Natural killer cell treated with Interleukin-12 subunit alpha and Interleukin-12 subunit beta and Interleukin-15 and Interleukin-18, amount 100 ng/mL, for 72 hours (primary cell): ENCODE data around the gene FAM227B. TPM values are rescaled to one million over a fixed set of nuclear protein-coding genes. Genes with fewer than 3 reads are reported as not detected.
A peak's percentile ranks its signal among the peaks of the same experiment; 100 is the strongest.
"Not testable (repeated sequence)": the region's sequence is repeated elsewhere in the genome, so short reads cannot be mapped to it uniquely, and the experiment has no call there.

Experiments used
- ATAC-seq, 2 donors: fragments of 150-1000 bp; cut with Tn5 transposase in 1 of 2; sonication (Bioruptor Pico), chemical (Tn5 transposase) in 1 of 2; 2 replicates each; pipeline ENCODE4 v1.10.0; 2021
- DNase-seq: peaks from one replicate; pipeline ENCODE4 v3.0.0; 2022; ENCODE audit warnings: low spot score
- H3K27ac Mint-ChIP-seq, 2 donors: 1 replicate in 1 of 2; 2 replicates in 1 of 2; pipeline ENCODE4 v1.8.0; 2022; ENCODE audit warnings: mixed read lengths in 2 of 2, mild to moderate bottlenecking in 1 of 2, moderate library complexity in 1 of 2
- H3K27me3 Mint-ChIP-seq, 2 donors: 1 replicate in 1 of 2; 2 replicates in 1 of 2; pipeline ENCODE4 v1.8.0; 2022; ENCODE audit warnings: mixed read lengths in 2 of 2
- H3K36me3 Mint-ChIP-seq: one replicate; pipeline ENCODE4 v1.8.0; 2022; ENCODE audit warnings: mixed read lengths
- H3K4me1 Mint-ChIP-seq, 2 donors: 1 replicate in 1 of 2; 2 replicates in 1 of 2; pipeline ENCODE4 v1.8.0; 2022; ENCODE audit warnings: low read depth in 2 of 2, mixed read lengths in 2 of 2, mild to moderate bottlenecking in 1 of 2
- H3K4me3 Mint-ChIP-seq: one replicate; pipeline ENCODE4 v1.8.0; 2022; ENCODE audit warnings: mixed read lengths
- H3K9me3 Mint-ChIP-seq: 2 replicates; pipeline ENCODE4 v1.8.0; 2022; ENCODE audit warnings: mixed read lengths
- total RNA-seq, 2 donors: library from RNA; stranded (reverse); gene quantifications; one replicate each; pipeline ENCODE4 v1.2.3, GENCODE V29; 2022

Gene FAM227B
- total RNA-seq, 2 donors from 2014 or later, result 1.5 to 2.6 TPM

GRCh38 chr15:49627407-49627877 is 6.8 kb upstream of the FAM227B start:
- peaks cover 4 to 5% of the 10 kb centered on the region in 2 donors for H3K4me1 Mint-ChIP-seq
- DNase-seq (no peak), ATAC-seq (no peak)
- no peak overlapping the region for H3K4me3 Mint-ChIP-seq
- H3K27me3 Mint-ChIP-seq, result no peaks in the 10 kb centered on the region
- peaks cover 11% of the 10 kb centered on the region for H3K36me3 Mint-ChIP-seq
- H3K9me3 Mint-ChIP-seq, result no peaks in the 10 kb centered on the region
- H3K27ac Mint-ChIP-seq, result no peak overlapping the region

GRCh38 chr15:49625460-49626036 is 4.9 kb upstream of the FAM227B start:
- H3K4me3 Mint-ChIP-seq, result no peak overlapping the region
- DNase-seq (no peak), ATAC-seq (no peak)
- H3K9me3 Mint-ChIP-seq, result no peaks in the 10 kb centered on the region
- H3K36me3 Mint-ChIP-seq, result peaks cover 11% of the 10 kb centered on the region
- no peak overlapping the region for H3K27ac Mint-ChIP-seq
- no peaks in the 10 kb centered on the region for H3K27me3 Mint-ChIP-seq
- peaks cover 17 to 23% of the 10 kb centered on the region in 2 donors for H3K4me1 Mint-ChIP-seq

GRCh38 chr15:49624056-49624455 is 3.4 kb upstream of the FAM227B start:
- Mint-ChIP-seq H3K27ac (no peak overlapping the region), H3K36me3 (peaks cover 11% of the 10 kb centered on the region), H3K4me3 (no peak overlapping the region), H3K9me3 (no peaks in the 10 kb centered on the region), H3K27me3 (no peaks in the 10 kb centered on the region), H3K4me1 (peaks cover 23 to 31% of the 10 kb centered on the region in 2 donors)
- ATAC-seq, result no peak
- DNase-seq, result no peak

- H3K4me1 Mint-ChIP-seq, result peaks cover 23 to 31% of the 10 kb centered on the region in 2 donors
- peaks cover 11% of the 10 kb centered on the region for H3K36me3 Mint-ChIP-seq
- no peak overlapping the region for H3K27ac Mint-ChIP-seq
- no peaks in the 10 kb centered on the region for H3K9me3 Mint-ChIP-seq
- no peaks in the 10 kb centered on the region for H3K27me3 Mint-ChIP-seq
- DNase-seq, result no peak
- peak overlapping the region; percentile 87 for H3K4me3 Mint-ChIP-seq
- no peak for ATAC-seq
These were observed 1.9 kb upstream of the FAM227B start for GRCh38 chr15:49622561-49622960.

- no peaks in the 10 kb centered on the region for H3K9me3 Mint-ChIP-seq
- H3K4me3 Mint-ChIP-seq, result peak overlapping the region; percentile 87
- H3K27me3 Mint-ChIP-seq, result no peaks in the 10 kb centered on the region
- ATAC-seq (no peak), DNase-seq (no peak)
- peaks cover 23 to 31% of the 10 kb centered on the region in 2 donors for H3K4me1 Mint-ChIP-seq
- H3K36me3 Mint-ChIP-seq, result peaks cover 11% of the 10 kb centered on the region
- H3K27ac Mint-ChIP-seq, result peak overlapping the region; percentile 91 to 97
These were observed 1.3 kb upstream of the FAM227B start for GRCh38 chr15:49621887-49622286.

- DNase-seq (no peak), ATAC-seq (no peak)
- Mint-ChIP-seq H3K27me3 (no peaks in the 10 kb centered on the region), H3K4me1 (peaks cover 23 to 31% of the 10 kb centered on the region in 2 donors), H3K4me3 (peak overlapping the region; percentile 87), H3K9me3 (no peaks in the 10 kb centered on the region), H3K36me3 (peaks cover 11% of the 10 kb centered on the region), H3K27ac (peak overlapping the region; percentile 91 to 97)
These were observed 788 bp upstream of the FAM227B start for GRCh38 chr15:49621401-49621811.

- Mint-ChIP-seq H3K4me3 (peak overlapping the region; percentile 87), H3K36me3 (peaks cover 9% of the 10 kb centered on the region), H3K9me3 (no peaks in the 10 kb centered on the region), H3K27ac (peak overlapping the region; percentile 91 to 97), H3K4me1 (peaks cover 23 to 31% of the 10 kb centered on the region in 2 donors), H3K27me3 (no peaks in the 10 kb centered on the region)
- ATAC-seq (peak in 1 of 2 donors; percentile 14), DNase-seq (no peak)
These were observed 419 bp downstream of the FAM227B start for GRCh38 chr15:49620199-49620598.

GRCh38 chr15:49619226-49619625 is 1.4 kb downstream of the FAM227B start:
- H3K27ac Mint-ChIP-seq, result no peak overlapping the region
- H3K4me1 Mint-ChIP-seq, result peaks cover 23 to 31% of the 10 kb centered on the region in 2 donors
- H3K27me3 Mint-ChIP-seq, result no peaks in the 10 kb centered on the region
- no peak overlapping the region for H3K4me3 Mint-ChIP-seq
- no peak for DNase-seq
- H3K9me3 Mint-ChIP-seq, result peaks cover 5% of the 10 kb centered on the region
- H3K36me3 Mint-ChIP-seq, result peaks cover 14% of the 10 kb centered on the region
- no peak for ATAC-seq

GRCh38 chr15:49612240-49612639 is 8.4 kb downstream of the FAM227B start:
- H3K4me1 Mint-ChIP-seq, ATAC-seq, H3K27me3 Mint-ChIP-seq, H3K27ac Mint-ChIP-seq, H3K9me3 Mint-ChIP-seq, H3K4me3 Mint-ChIP-seq, DNase-seq: not testable (repeated sequence)
- H3K36me3 Mint-ChIP-seq, result peaks cover 19% of the 10 kb centered on the region

GRCh38 chr15:49610157-49610918 is 10.3 kb downstream of the FAM227B start:
- ATAC-seq (no peak), DNase-seq (no peak)
- H3K4me1 Mint-ChIP-seq, result no peaks in the 10 kb centered on the region
- no peak overlapping the region for H3K4me3 Mint-ChIP-seq
- H3K27ac Mint-ChIP-seq, result no peak overlapping the region
- H3K27me3 Mint-ChIP-seq, result no peaks in the 10 kb centered on the region
- peaks cover 5% of the 10 kb centered on the region for H3K9me3 Mint-ChIP-seq
- H3K36me3 Mint-ChIP-seq, result peaks cover 19% of the 10 kb centered on the region

- no peak overlapping the region for H3K4me3 Mint-ChIP-seq
- DNase-seq (no peak), ATAC-seq (no peak)
- H3K4me1 Mint-ChIP-seq, result no peaks in the 10 kb centered on the region
- H3K27ac Mint-ChIP-seq, result no peak overlapping the region
- peaks cover 0 to 11% of the 10 kb centered on the region in 2 donors for H3K27me3 Mint-ChIP-seq
- H3K36me3 Mint-ChIP-seq, result peaks cover 33% of the 10 kb centered on the region
- H3K9me3 Mint-ChIP-seq, result peaks cover 21% of the 10 kb centered on the region
These were observed 14.0 kb downstream of the FAM227B start for GRCh38 chr15:49606594-49606993.

GRCh38 chr15:49605588-49605987 is 15.0 kb downstream of the FAM227B start:
- Mint-ChIP-seq H3K4me1 (no peaks in the 10 kb centered on the region), H3K4me3 (no peak overlapping the region), H3K27me3 (peaks cover 0 to 11% of the 10 kb centered on the region in 2 donors), H3K9me3 (peaks cover 23% of the 10 kb centered on the region), H3K27ac (no peak overlapping the region), H3K36me3 (peaks cover 39% of the 10 kb centered on the region)
- no peak for DNase-seq
- ATAC-seq, result no peak

GRCh38 chr15:49604625-49605409 is 15.8 kb downstream of the FAM227B start:
- Mint-ChIP-seq H3K9me3 (peaks cover 23% of the 10 kb centered on the region), H3K27ac (no peak overlapping the region), H3K4me3 (no peak overlapping the region), H3K27me3 (peaks cover 0 to 11% of the 10 kb centered on the region in 2 donors), H3K4me1 (no peaks in the 10 kb centered on the region), H3K36me3 (peaks cover 43% of the 10 kb centered on the region)
- no peak for ATAC-seq
- DNase-seq, result no peak
